Upper lobe of left lung (tissue), 4 donors: ENCODE data around the gene DLG2.

Source experiments
- CTCF ChIP-seq, 6 experiments: fragments of 450-650 bp in 4 of 6; fragments of 200-600 bp in 2 of 6; sonication (generic) in 2 of 6; IDR thresholded peaks; one replicate each; pipeline ENCODE4 v1.5.1; 2016 to 2019; ENCODE audit warnings: antibody characterized with exemption in 6 of 6
- POLR2AphosphoS5 ChIP-seq, 2 donors: sonication (generic); formaldehyde crosslinking; IDR thresholded peaks; one replicate each; pipeline ENCODE4 v1.5.1; 2017; ENCODE audit warnings: antibody characterized with exemption in 2 of 2

- TF ChIP-seq CTCF (IDR thresholded peaks at IDR 0.05) (no peak), POLR2AphosphoS5 (IDR thresholded peaks at IDR 0.05) (no peak)
Observed at GRCh38 chr11:85582111-85582510, 45.0 kb downstream of the DLG2 start.
